A549 (cell line): ENCODE measurements around the gene MLYCD. TPM values are rescaled to one million over a fixed set of nuclear protein-coding genes. Genes with fewer than 3 reads are reported as not detected.

Experiments used
- ATAC-seq, 2 experiments: fragments of 200-7000 bp in 1 of 2; fragments of >200 bp in 1 of 2; cut with Nextera tagmentation in 1 of 2; cut with Tn5 transposase in 1 of 2; 3 replicates each; pipeline versions ENCODE4 v1.8.0 to v1.9.1; 2018 to 2020; ENCODE audit warnings: mild to moderate bottlenecking in 1 of 2, moderate library complexity in 1 of 2
- CTCF ChIA-PET: fragments of 300-600 bp; sonication (Branson Sonifier 250); formaldehyde crosslinking; extraction: SDS; loops from one replicate; lab custom pipeline; 2021; ENCODE audit warnings: antibody characterized with exemption, inconsistent platforms; lab: Yijun Ruan, JAX
- POLR2A ChIA-PET: fragments of 350-600 bp; formaldehyde crosslinking; extraction: SDS; loops from one replicate; lab custom pipeline; 2021; ENCODE audit warnings: antibody characterized with exemption, inconsistent platforms; lab: Yijun Ruan, JAX
- DNase-seq, 2 experiments: peaks; one replicate each; pipeline versions ENCODE4 v3.0.0 to v3.0.0-alpha.2; 2011 to 2016; ENCODE audit warnings: low read depth in 1 of 2, low spot score in 1 of 2
- FAIRE-seq: peaks from 2 replicates; lab custom pipeline; 2011; peaks lifted over from hg19 to GRCh38; lab: Jason Lieb, UNC
- H3K27ac ChIP-seq, 2 experiments: fragments of >200 bp; sonication (Bioruptor Twin); formaldehyde crosslinking; 3 replicates each; pipeline ENCODE4 v1.5.1; 2016 to 2017
- H3K4me1 ChIP-seq: fragments of >200 bp; sonication (Bioruptor Twin); formaldehyde crosslinking; 3 replicates; pipeline ENCODE4 v1.6.1; 2016
- H3K4me2 ChIP-seq: fragments of >200 bp; sonication (Bioruptor Twin); formaldehyde crosslinking; 3 replicates; pipeline ENCODE4 v1.6.1; 2016
- H3K4me3 ChIP-seq: fragments of >200 bp; sonication (Bioruptor Twin); formaldehyde crosslinking; 3 replicates; pipeline ENCODE4 v1.5.1; 2016
- H3K9me3 ChIP-seq: fragments of >200 bp; sonication (Bioruptor Twin); formaldehyde crosslinking; 3 replicates; pipeline ENCODE4 v1.6.1; 2016
- BCL3 ChIP-seq: fragments of >200 bp; sonication (Bioruptor Twin); formaldehyde crosslinking; IDR thresholded peaks from 3 replicates; pipeline ENCODE4 v1.6.1; 2016
- BHLHE40 ChIP-seq: IDR thresholded peaks from 2 replicates; pipeline ENCODE4 v1.6.1; 2012; ENCODE audit warnings: low read depth, low read length, inconsistent platforms
- ESRRA ChIP-seq: fragments of 150-350 bp; IDR thresholded peaks from 2 replicates; pipeline ENCODE4 v1.6.1; 2014; ENCODE audit warnings: mild to moderate bottlenecking, low read length, borderline replicate concordance
- FOSB ChIP-seq: fragments of 250-450 bp; sonication (Bioruptor Pico); IDR thresholded peaks from 2 replicates; pipeline ENCODE4 v1.5.0; 2020; ENCODE audit warnings: mild to moderate bottlenecking, moderate library complexity
- FOSL2 ChIP-seq, 2 experiments: fragments of 450-650 bp in 1 of 2; fragments of >200 bp in 1 of 2; sonication (Bioruptor Twin) in 1 of 2; formaldehyde crosslinking; IDR thresholded peaks; 2 replicates each; pipeline versions ENCODE4 v1.5.0 to v1.6.1; 2016 to 2020; ENCODE audit warnings: mild to moderate bottlenecking in 1 of 2, moderate library complexity in 1 of 2
- GATA3 ChIP-seq: IDR thresholded peaks from 2 replicates; pipeline ENCODE4 v1.6.1; 2012; ENCODE audit warnings: borderline replicate concordance
- HES2 ChIP-seq: fragments of >200 bp; sonication (Bioruptor Twin); formaldehyde crosslinking; IDR thresholded peaks from 2 replicates; pipeline ENCODE4 v1.6.1; 2016
- HMGXB4 ChIP-seq: fragments of 250-450 bp; sonication (Bioruptor Pico); IDR thresholded peaks from 2 replicates; pipeline ENCODE4 v1.5.0; 2021; ENCODE audit warnings: mild to moderate bottlenecking, moderate library complexity, borderline replicate concordance
- HOXB5 ChIP-seq: fragments of 250-450 bp; sonication (Bioruptor Pico); IDR thresholded peaks from 2 replicates; pipeline ENCODE4 v1.5.0; 2020; ENCODE audit warnings: mild to moderate bottlenecking, moderate library complexity
- MAZ ChIP-seq: fragments of 150-350 bp; IDR thresholded peaks from 2 replicates; pipeline ENCODE4 v1.6.1; 2014; ENCODE audit warnings: antibody characterized with exemption, low read depth, low read length, borderline replicate concordance
- NFE2L2 ChIP-seq: fragments of 150-350 bp; conservative IDR thresholded peaks from 2 replicates; pipeline ENCODE4 v1.6.1; 2014; ENCODE audit warnings: low read length
- POLR2AphosphoS2 ChIP-seq: conservative IDR thresholded peaks from 2 replicates; pipeline ENCODE4 v1.6.1; 2012; ENCODE audit warnings: low read length, improper control_type of control experiment, inconsistent platforms
- RCOR1 ChIP-seq: fragments of 150-350 bp; IDR thresholded peaks from 2 replicates; pipeline ENCODE4 v1.6.1; 2014; ENCODE audit warnings: antibody characterized with exemption, low read length, low read depth
- RFX5 ChIP-seq: fragments of 450-650 bp; IDR thresholded peaks from 2 replicates; pipeline ENCODE4 v1.7.1; 2014; ENCODE audit warnings: antibody characterized with exemption, mild to moderate bottlenecking, moderate library complexity
- SMC3 ChIP-seq: fragments of >200 bp; sonication (Bioruptor Twin); formaldehyde crosslinking; IDR thresholded peaks from 3 replicates; pipeline ENCODE4 v1.6.1; 2018; ENCODE audit warnings: inconsistent platforms
- USF2 ChIP-seq: fragments of 450-650 bp; IDR thresholded peaks from 2 replicates; pipeline ENCODE4 v1.6.1; 2014; ENCODE audit warnings: antibody characterized with exemption
- ZFP36 ChIP-seq: fragments of 450-650 bp; IDR thresholded peaks from 2 replicates; pipeline ENCODE4 v1.6.1; 2014; ENCODE audit warnings: borderline replicate concordance; ENCODE audit not compliant: partially characterized antibody
- ZSCAN20 ChIP-seq: fragments of 250-450 bp; sonication (Bioruptor Pico); IDR thresholded peaks from 2 replicates; pipeline ENCODE4 v1.8.0; 2022; ENCODE audit warnings: mild to moderate bottlenecking, moderate library complexity
- WGBS: methylation state at CpG from one replicate; pipeline ENCODE4 v1.1.6; 2017; ENCODE audit errors: missing lambda C conversion rate; 5-methylcytosine and 5-hydroxymethylcytosine counted together
- polyA plus RNA-seq, 4 experiments: library from polyadenylated mRNA; depleted of rRNA in 3 of 4; stranded (reverse); fragments of >200 nt; fragmentation: RNase III in 1 of 4; extraction: RNeasy Plus Mini Kit Qiagen cat#74134 plus additional on column Dnase treatment in 1 of 4; gene quantifications; 2 replicates in 3 of 4; 3 replicates in 1 of 4; pipeline ENCODE4 v1.2.3, GENCODE V29; 2011 to 2017

Gene MLYCD
- polyA plus RNA-seq, 2 of the 4 experiments (the other 2 are of a cell fraction), result 1.3 to 1.7 TPM

GRCh38 chr16:83943516-83944050 is 44.7 kb downstream of the MLYCD start:
- no peak for FAIRE-seq
- POLR2A ChIA-PET, result no interaction called here
- Histone ChIP-seq H3K4me3 (no peak overlapping the region), H3K27ac (no peak overlapping the region), H3K4me1 (peaks cover 3% of the 10 kb centered on the region; the same call in 1 of the 3 replicates), H3K9me3 (no peaks in the 10 kb centered on the region), H3K4me2 (no peak overlapping the region)
- no peak for DNase-seq
- 90% methylated on average over 10 of the region's 10 CpGs for WGBS
- no peak; a peak in 1 of 6 replicates for ATAC-seq
- TF ChIP-seq FOSB (CRISPR knock-in tag), result no peak
- TF ChIP-seq HES2, result no peak
- TF ChIP-seq ZFP36, result no peak
- TF ChIP-seq FOSL2 (IDR thresholded peaks at IDR 0.05), result no peak
- no peak for TF ChIP-seq FOSL2 (CRISPR knock-in tag; IDR thresholded peaks at IDR 0.05)
- CTCF ChIA-PET, result interaction anchor here (0.7 to 2.4 kb wide), 7 partner anchors 8 to 243 kb away, joined by 3 to 15 read pairs (median 3); partner anchors contain the start of gene TAF1C

- POLR2A ChIA-PET, result no interaction called here
- 91% methylated on average over 10 of the region's 10 CpGs for WGBS
- Histone ChIP-seq H3K4me3 (no peak overlapping the region), H3K9me3 (no peaks in the 10 kb centered on the region), H3K27ac (no peak overlapping the region), H3K4me2 (no peak overlapping the region), H3K4me1 (peaks cover 3% of the 10 kb centered on the region; the same call in 1 of the 3 replicates)
- no peak for TF ChIP-seq RCOR1
- TF ChIP-seq MAZ, result no peak
- TF ChIP-seq FOSL2 (IDR thresholded peaks at IDR 0.05), result no peak
- TF ChIP-seq FOSL2 (CRISPR knock-in tag; IDR thresholded peaks at IDR 0.05), result no peak
- TF ChIP-seq SMC3, result no peak
- TF ChIP-seq USF2, result no peak
- TF ChIP-seq ESRRA, result no peak
- no peak for TF ChIP-seq GATA3
- no peak for TF ChIP-seq BHLHE40
- TF ChIP-seq POLR2AphosphoS2, result no peak
- no peak for TF ChIP-seq BCL3
- TF ChIP-seq HOXB5 (CRISPR knock-in tag), result no peak
- no peak for TF ChIP-seq RFX5
- TF ChIP-seq ZSCAN20 (CRISPR knock-in tag), result no peak
- TF ChIP-seq HMGXB4 (CRISPR knock-in tag), result no peak
- no peak for TF ChIP-seq NFE2L2
- CTCF ChIA-PET, result interaction anchor here (1.2 to 2.8 kb wide), 3 partner anchors 11 to 120 kb away, joined by 3 to 10 read pairs (median 9); no protein-coding TSS in a partner anchor
- ATAC-seq (no peak), FAIRE-seq (no peak), DNase-seq (no peak)
These were observed 46.7 kb downstream of the MLYCD start for GRCh38 chr16:83945587-83945986.
